Sigmoid colon (tissue), 7 donors: ENCODE results near the gene SHISA2. TPM values are rescaled to one million over a fixed set of nuclear protein-coding genes. Genes with fewer than 3 reads are reported as not detected.

Source experiments
- DNase-seq: peaks from one replicate; pipeline ENCODE4 v3.0.0-alpha.2; 2019
- H3K27ac ChIP-seq, 4 donors: fragments of 200-600 bp; sonication (generic); one replicate each; pipeline ENCODE4 v1.5.1; 2016 to 2019; ENCODE audit warnings: mild to moderate bottlenecking in 1 of 4
- H3K27me3 ChIP-seq, 3 donors: fragments of 200-600 bp; sonication (generic); one replicate each; pipeline ENCODE4 v1.5.1; 2019; ENCODE audit warnings: mild to moderate bottlenecking in 1 of 3
- H3K36me3 ChIP-seq, 4 donors: fragments of 200-600 bp; sonication (generic); one replicate each; pipeline ENCODE4 v1.5.1; 2016 to 2019
- H3K4me1 ChIP-seq, 4 donors: fragments of 200-600 bp; sonication (generic); one replicate each; pipeline ENCODE4 v1.5.1; 2017 to 2019
- H3K4me3 ChIP-seq, 4 donors: fragments of 200-600 bp; sonication (generic); one replicate each; pipeline ENCODE4 v1.5.1; 2017 to 2019; ENCODE audit warnings: mild to moderate bottlenecking in 2 of 4, moderate library complexity in 1 of 4
- H3K9me3 ChIP-seq, 4 donors: fragments of 200-600 bp in 3 of 4; sonication (generic) in 3 of 4; one replicate each; pipeline versions ENCODE4 v1.5.1 to v1.6.1; 2013 to 2019
- EP300 ChIP-seq, 4 donors: sonication (generic); formaldehyde crosslinking; IDR thresholded peaks; one replicate each; pipeline ENCODE4 v1.6.1; 2017; ENCODE audit warnings: antibody characterized with exemption in 4 of 4
- POLR2A ChIP-seq, 2 donors: fragments of 450-650 bp; IDR thresholded peaks; one replicate each; pipeline ENCODE4 v1.6.1; 2016; ENCODE audit warnings: antibody characterized with exemption in 2 of 2, mild to moderate bottlenecking in 2 of 2, moderate library complexity in 2 of 2
- POLR2AphosphoS5 ChIP-seq, 4 donors: sonication (generic); formaldehyde crosslinking; IDR thresholded peaks; one replicate each; pipeline ENCODE4 v1.6.1; 2017; ENCODE audit warnings: antibody characterized with exemption in 4 of 4
- WGBS, 2 donors: extraction: QIAGEN DNeasy Blood & Tissue Kit; methylation state at CpG; one replicate each; pipeline ENCODE4 v1.1.7; 2013; 5-methylcytosine and 5-hydroxymethylcytosine counted together
- intact Hi-C: fragments of 100-400 bp; cut with DNase I; formaldehyde crosslinking; loops from one replicate; pipeline ENCODE4 v1.15.1; 2023
- polyA plus RNA-seq, 3 donors: library from polyadenylated mRNA; stranded (reverse); fragments of 200-250 nt; gene quantifications; one replicate each; pipeline ENCODE4 v1.2.3, GENCODE V29; 2013
- total RNA-seq, 4 donors: library from RNA; depleted of rRNA; stranded (reverse); fragments of >200 nt; gene quantifications; one replicate each; pipeline ENCODE4 v1.1.0, GENCODE V29; 2016
- TF ChIP-seq, protein P1 (sequence below), 4 experiments: fragments of 450-650 bp in 3 of 4; fragments of 200-600 bp in 1 of 4; IDR thresholded peaks; one replicate each; pipeline ENCODE4 v1.5.1; 2016 to 2019; ENCODE audit warnings: antibody characterized with exemption in 4 of 4, mild to moderate bottlenecking in 3 of 4, moderate library complexity in 2 of 4
- donor health status: healthy with polysubstance abuse.
- donor health status: Bipolar disorder and iron deficiency.
- donor health status: healthy.

The SHISA2 gene
- total and polyA plus RNA-seq, 7 donors, result 0.14 to 0.36 (median 0.23) TPM; not detected in 3

DNA sequence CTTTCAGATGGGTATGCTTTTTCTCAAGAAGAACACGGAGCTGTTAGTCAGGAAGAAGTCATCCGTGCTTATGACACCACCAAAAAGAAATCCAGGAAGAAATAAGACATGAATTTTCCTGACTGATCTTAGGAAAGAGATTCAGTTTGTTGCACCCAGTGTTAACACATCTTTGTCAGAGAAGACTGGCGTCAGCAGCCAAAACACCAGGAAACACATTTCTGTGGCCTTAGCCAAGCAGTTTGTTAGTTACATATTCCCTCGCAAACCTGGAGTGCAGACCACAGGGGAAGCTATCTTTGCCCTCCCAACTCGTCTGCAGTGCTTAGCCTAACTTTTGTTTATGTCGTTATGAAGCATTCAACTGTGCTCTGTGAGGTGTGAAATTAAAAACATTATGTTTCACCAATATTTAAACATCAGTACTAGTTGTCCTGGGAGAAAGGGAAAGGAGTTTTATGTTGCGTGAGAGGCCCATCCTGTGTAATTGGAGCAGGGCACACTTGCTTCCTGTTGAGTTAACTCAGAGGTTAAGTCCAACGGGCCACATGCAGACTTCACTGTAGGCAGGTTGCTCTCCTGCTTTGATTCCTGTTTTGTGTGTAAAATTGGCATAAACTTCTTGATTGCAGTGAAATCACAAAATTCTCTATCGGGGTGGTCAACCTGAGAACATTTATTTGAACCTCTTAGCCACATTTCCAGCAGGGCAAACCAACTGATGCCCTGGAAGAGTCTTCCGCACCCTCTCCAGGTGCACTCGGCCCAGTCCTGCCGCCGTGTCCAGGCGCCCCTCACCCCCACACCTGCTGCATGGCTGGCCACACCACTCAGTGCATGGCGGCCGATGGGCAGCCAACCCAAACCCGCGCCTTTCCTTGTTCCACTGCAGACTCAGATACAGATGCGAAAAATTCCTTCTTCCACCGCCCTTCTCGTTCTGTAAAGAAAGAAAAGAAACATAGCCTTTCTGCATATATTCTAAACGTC lies 31.6 kb downstream of the SHISA2 start:
- Histone ChIP-seq H3K27ac (no peak overlapping the region), H3K27me3 (no peaks in the 10 kb centered on the region), H3K9me3 (no peaks in the 10 kb centered on the region), H3K4me1 (no peaks in the 10 kb centered on the region), H3K4me3 (no peak overlapping the region), H3K36me3 (no peaks in the 10 kb centered on the region)
- TF ChIP-seq, protein P1, sequence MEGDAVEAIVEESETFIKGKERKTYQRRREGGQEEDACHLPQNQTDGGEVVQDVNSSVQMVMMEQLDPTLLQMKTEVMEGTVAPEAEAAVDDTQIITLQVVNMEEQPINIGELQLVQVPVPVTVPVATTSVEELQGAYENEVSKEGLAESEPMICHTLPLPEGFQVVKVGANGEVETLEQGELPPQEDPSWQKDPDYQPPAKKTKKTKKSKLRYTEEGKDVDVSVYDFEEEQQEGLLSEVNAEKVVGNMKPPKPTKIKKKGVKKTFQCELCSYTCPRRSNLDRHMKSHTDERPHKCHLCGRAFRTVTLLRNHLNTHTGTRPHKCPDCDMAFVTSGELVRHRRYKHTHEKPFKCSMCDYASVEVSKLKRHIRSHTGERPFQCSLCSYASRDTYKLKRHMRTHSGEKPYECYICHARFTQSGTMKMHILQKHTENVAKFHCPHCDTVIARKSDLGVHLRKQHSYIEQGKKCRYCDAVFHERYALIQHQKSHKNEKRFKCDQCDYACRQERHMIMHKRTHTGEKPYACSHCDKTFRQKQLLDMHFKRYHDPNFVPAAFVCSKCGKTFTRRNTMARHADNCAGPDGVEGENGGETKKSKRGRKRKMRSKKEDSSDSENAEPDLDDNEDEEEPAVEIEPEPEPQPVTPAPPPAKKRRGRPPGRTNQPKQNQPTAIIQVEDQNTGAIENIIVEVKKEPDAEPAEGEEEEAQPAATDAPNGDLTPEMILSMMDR (IDR thresholded peaks at IDR 0.05), result no peak
- no peak for TF ChIP-seq POLR2AphosphoS5 (IDR thresholded peaks at IDR 0.05)
- TF ChIP-seq EP300 (IDR thresholded peaks at IDR 0.05), result no peak
- no peak for TF ChIP-seq POLR2A (IDR thresholded peaks at IDR 0.05)
- intact Hi-C loops, result no loop called here
- 75 to 78% methylated on average over 22 of the region's 22 CpGs for WGBS, 2 donors
- no peak for DNase-seq

DNA sequence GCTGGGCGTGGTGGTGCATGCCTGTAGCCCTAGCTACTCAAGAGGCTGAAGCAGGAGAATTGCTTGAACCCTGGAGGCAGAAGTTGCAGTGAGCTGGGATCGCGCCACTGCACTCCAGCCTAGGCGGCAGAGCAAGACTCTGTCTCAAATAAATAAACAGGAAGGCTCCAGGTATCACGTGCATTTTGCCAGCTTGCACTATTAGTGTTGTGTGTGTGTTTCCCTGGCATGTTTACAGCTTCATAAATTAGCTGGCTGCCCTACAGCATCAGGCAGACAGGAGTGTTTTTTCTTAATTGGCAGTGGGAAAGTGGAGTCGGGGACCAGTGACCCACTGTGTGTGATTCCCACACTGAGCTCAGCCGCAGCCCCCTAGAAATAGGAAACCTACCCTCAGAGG lies 32.6 kb downstream of the SHISA2 start:
- Histone ChIP-seq H3K9me3 (no peaks in the 10 kb centered on the region), H3K4me3 (no peak overlapping the region), H3K27ac (no peak overlapping the region), H3K36me3 (no peaks in the 10 kb centered on the region), H3K4me1 (no peaks in the 10 kb centered on the region), H3K27me3 (no peaks in the 10 kb centered on the region)
- TF ChIP-seq POLR2AphosphoS5 (IDR thresholded peaks at IDR 0.05), result no peak
- WGBS, 2 donors, result 80 to 88% methylated on average over 7 of the region's 7 CpGs
- no peak for DNase-seq
- intact Hi-C loops, result no loop called here

DNA sequence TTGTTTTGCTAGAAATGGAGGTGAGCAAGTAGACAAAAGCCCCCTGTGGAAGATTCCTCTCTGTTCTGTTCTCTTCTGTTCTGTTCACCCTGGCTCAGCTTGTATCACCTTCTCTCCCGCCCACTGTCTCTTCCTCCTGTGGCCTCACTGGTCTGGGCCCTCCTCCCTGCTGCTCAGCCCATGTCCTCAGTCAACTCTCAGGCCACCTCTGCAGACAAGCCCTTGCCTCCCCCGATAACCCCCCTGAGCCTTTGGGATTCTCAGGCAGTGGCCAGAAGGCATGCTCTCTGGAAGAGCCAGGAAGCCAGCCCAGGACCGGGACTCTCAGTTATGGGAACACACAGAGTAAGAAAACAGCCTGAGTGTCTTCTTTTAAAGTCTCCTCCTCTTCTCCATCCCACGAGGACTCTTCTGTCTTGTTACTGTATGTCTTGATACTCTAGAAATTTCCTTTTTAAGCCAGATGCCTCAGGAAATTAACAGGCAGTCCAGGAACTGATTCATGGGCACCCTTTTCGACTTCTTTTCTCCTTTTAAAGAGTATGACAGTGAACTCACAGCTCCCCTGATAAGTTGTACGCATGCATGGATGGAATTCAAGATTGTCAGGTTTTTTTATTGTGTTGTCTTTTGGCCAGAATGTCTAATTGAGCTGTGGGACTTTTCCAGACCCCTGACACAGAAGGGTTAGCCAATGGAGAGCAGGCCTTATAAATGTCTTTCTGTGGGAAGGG lies 33.7 kb downstream of the SHISA2 start:
- WGBS, 2 donors, result 67 to 75% methylated on average over 6 of the region's 6 CpGs
- no peaks in the 10 kb centered on the region for H3K4me1 ChIP-seq
- no peak for DNase-seq
- intact Hi-C loops, result no loop called here
- no peak overlapping the region for H3K27ac ChIP-seq
- H3K4me3 ChIP-seq, result no peak overlapping the region
- peaks cover 0 to 2% (median 0%) of the 10 kb centered on the region in 3 donors for H3K27me3 ChIP-seq
- no peaks in the 10 kb centered on the region for H3K36me3 ChIP-seq
- no peak for TF ChIP-seq EP300 (IDR thresholded peaks at IDR 0.05)
- no peaks in the 10 kb centered on the region for H3K9me3 ChIP-seq

DNA sequence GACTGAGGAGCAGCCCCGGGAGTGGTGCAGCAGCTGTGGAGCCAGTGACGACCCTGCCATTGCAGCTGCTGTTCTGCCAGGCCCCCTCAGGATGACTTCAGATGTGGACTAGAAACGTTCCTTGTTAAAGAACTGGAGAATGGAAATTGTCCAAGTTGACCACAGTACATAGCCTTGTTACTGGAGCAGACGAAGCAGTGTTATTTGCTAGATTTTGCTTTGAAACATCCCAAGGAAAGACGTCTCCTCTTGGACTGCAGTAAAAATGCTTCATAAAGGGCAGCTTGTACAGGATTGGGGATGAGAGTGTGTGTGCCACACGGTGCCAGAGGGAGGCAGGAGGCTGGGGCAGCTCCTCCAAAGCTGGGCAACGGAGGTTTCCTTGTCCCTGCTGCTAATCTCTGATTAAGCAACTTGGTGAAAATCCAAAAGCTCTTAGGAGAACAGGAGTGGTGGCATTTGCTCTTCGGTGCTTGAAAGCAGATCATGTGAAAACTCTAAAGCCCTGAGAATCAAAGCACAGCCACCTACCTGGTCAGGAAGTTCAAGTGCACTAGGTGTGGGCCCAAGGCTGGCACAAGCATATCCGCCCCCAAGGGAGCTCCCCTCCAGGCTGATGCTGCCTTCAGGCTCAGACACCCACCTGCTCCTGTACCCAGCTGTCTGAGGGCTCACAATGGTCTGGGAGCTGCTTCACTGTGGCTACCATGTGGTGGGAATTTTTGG lies 34.5 kb downstream of the SHISA2 start:
- no peak overlapping the region for H3K27ac ChIP-seq
- TF ChIP-seq POLR2A (IDR thresholded peaks at IDR 0.05) (no peak), POLR2AphosphoS5 (IDR thresholded peaks at IDR 0.05) (no peak)
- H3K4me1 ChIP-seq, result no peaks in the 10 kb centered on the region
- intact Hi-C loops, result no loop called here
- no peaks in the 10 kb centered on the region for H3K9me3 ChIP-seq
- H3K36me3 ChIP-seq, result no peaks in the 10 kb centered on the region
- DNase-seq, result no peak
- peaks cover 0 to 9% (median 2%) of the 10 kb centered on the region in 3 donors for H3K27me3 ChIP-seq
- no peak overlapping the region for H3K4me3 ChIP-seq
- 60 to 68% methylated on average over 9 of the region's 9 CpGs for WGBS, 2 donors

DNA sequence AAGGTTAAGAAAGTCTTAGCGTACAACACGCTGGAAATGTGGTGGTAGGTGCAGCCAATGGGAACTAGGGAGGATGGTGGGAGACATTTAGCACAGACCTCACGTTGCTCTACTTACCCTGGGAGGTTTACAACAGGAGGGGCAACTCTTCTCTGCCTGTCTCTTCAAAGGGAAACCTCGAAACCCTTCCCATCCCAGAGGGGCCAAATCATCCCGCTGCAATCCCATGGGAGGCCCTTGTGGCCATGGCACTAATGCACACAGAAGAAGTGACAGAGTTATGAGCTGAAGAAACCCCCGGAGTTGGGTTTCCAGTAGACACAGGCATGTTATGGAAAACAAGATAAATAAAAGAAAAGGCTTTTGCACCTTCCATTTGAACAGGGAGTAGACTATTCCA lies 35.6 kb downstream of the SHISA2 start:
- H3K9me3 ChIP-seq, result no peaks in the 10 kb centered on the region
- DNase-seq, result no peak
- intact Hi-C loops, result no loop called here
- H3K4me1 ChIP-seq, result peaks cover 0 to 5% (median 0%) of the 10 kb centered on the region in 4 donors
- H3K27ac ChIP-seq, result no peak overlapping the region
- WGBS, 2 donors, result 79 to 89% methylated on average over 6 of the region's 6 CpGs
- no peak overlapping the region for H3K4me3 ChIP-seq
- TF ChIP-seq POLR2AphosphoS5 (IDR thresholded peaks at IDR 0.05) (no peak), POLR2A (IDR thresholded peaks at IDR 0.05) (no peak), EP300 (IDR thresholded peaks at IDR 0.05) (no peak)
- TF ChIP-seq, protein P1 (IDR thresholded peaks at IDR 0.05), result no peak
- no peaks in the 10 kb centered on the region for H3K36me3 ChIP-seq
- peaks cover 0 to 14% (median 2%) of the 10 kb centered on the region in 3 donors for H3K27me3 ChIP-seq
